Measurements from ENCODE around the gene CD99L2.
"Not testable (repeated sequence)": the region's sequence is repeated elsewhere in the genome, so short reads cannot be mapped to it uniquely, and the experiment has no call there.

The CD99L2 gene

GRCh38 chrX:150880808-150881165, 17.7 kb downstream of the CD99L2 start:
- no peak for DNase-seq (ENCODE audit: extremely low read depth, low read depth)
- no peak for TF ChIP-seq CTCF (IDR thresholded peaks at IDR 0.05; ENCODE audit: low read depth, low read length)

GRCh38 chrX:150879855-150880807, 18.3 kb downstream of the CD99L2 start:
- TF ChIP-seq CTCF (IDR thresholded peaks at IDR 0.05; ENCODE audit: low read depth, low read length) = no peak
- DNase-seq (ENCODE audit: extremely low read depth, low read depth) = no peak

- DNase-seq (ENCODE audit: extremely low read depth, low read depth) = not testable (repeated sequence)
Observed at GRCh38 chrX:150875621-150876020, 22.8 kb downstream of the CD99L2 start.

- no peak for TF ChIP-seq CTCF (IDR thresholded peaks at IDR 0.05; ENCODE audit: low read depth, low read length)
Observed at GRCh38 chrX:150874448-150874847, 24.0 kb downstream of the CD99L2 start.

GRCh38 chrX:150873616-150874015, 24.9 kb downstream of the CD99L2 start:
- no peak for DNase-seq (ENCODE audit: extremely low read depth, low read depth)
- TF ChIP-seq CTCF (IDR thresholded peaks at IDR 0.05; ENCODE audit: low read depth, low read length) = no peak

More at GRCh38 chrX:150874448-150874847, 24.0 kb downstream of the CD99L2 start:
- no peak for DNase-seq (ENCODE audit: extremely low read depth, low read depth)

GRCh38 chrX:150872773-150873336, 25.6 kb downstream of the CD99L2 start:
- TF ChIP-seq CTCF (IDR thresholded peaks at IDR 0.05; ENCODE audit: low read depth, low read length) = no peak
- no peak for DNase-seq (ENCODE audit: extremely low read depth, low read depth)

GRCh38 chrX:150871341-150871811, 27.1 kb downstream of the CD99L2 start:
- no peak for DNase-seq (ENCODE audit: extremely low read depth, low read depth)
- TF ChIP-seq CTCF (IDR thresholded peaks at IDR 0.05; ENCODE audit: low read depth, low read length) = no peak

Measured in AG09319 (cell line).